ENCODE measurements around the gene OR2B6.
"Not testable (repeated sequence)": the region's sequence is repeated elsewhere in the genome, so short reads cannot be mapped to it uniquely, and the experiment has no call there.

Gene OR2B6

DNA sequence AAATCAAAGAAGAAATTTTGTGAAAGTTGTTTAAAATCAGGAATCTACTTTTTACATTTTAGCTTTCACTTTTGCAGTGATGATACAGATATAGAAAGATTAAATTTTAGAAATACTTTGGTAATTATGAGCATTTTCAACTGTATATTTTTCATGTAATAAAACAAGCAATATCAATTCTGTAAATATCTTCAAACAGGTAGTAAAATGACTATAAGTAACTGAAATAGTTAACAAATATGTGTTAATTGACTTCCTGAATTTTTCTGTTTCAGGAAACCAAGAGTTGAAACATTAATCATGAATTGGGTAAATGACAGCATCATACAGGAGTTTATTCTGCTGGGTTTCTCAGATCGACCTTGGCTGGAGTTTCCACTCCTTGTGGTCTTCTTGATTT is at the start of gene OR2B6:
Gene OR2B6 (plus strand): TSS at position 301 of the 400 bp plus-strand sequence. CDS start 0 bp downstream, at position 301.
- no peak for DNase-seq

DNA sequence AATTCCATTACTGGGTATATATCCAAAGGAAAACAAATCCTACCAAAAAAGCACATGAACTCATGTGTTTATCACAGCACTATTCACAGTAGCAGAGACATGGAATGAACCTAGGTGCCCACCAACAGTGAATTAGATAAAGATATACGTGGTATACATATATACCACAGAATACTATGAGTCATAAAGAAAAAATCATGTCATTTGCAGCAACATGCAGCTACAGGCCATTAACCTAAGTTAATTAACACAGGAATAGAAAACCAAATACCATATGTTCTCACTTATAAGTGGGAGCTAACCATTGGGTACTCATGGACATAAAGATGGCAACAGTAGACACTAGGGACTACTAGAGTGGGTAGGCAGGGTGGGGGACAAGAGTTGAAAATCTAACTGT is 49.0 kb upstream of the OR2B6 start:
- DNase-seq: no peak

DNA sequence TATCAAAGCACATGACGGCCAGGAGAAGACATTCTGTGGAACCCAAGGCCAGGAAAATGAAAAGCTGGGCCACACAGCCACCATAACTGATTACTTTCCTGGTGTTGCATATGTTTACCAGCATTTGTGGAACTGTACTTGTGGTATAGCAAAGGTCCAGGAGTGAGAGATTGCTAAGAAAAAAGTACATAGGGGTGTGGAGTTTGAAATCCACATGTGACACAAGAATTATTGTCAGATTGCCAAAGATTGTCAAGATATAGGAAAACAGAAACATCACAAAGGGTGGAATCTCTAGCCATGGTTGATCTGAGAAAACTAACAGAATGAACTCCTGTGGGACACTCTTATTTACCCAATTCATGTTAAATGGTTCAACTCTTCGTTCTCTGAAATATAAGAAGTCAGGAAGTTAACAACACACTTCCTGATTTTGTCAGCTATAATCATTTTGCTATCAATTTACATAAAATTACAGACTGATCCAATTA is 45.0 kb upstream of the OR2B6 start, which contains the start of gene OR2B2:
Gene OR2B2 (minus strand): TSS at position 441 of the 491 bp plus-strand sequence. CDS start 77 bp downstream, at position 364.
- DNase-seq: no peak

DNA sequence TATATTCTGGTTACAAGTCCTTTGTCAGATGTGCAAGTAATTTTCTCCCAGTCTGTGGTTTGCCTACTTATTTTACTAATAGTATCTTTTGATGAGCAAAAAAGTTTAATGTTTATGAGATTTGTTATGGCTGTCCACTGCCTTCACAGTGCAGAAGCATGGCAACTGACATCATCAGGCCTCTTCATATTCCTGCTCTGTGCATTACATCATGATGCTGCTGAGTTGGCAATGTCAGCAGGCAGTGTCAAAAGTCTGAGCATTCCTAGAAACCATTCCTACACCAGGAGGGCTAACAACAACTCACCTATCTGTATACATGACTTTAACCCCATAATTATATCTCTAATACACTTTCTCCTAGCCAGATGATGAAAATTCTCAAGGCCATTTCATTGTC is 34.1 kb upstream of the OR2B6 start:
- no peak for DNase-seq

DNA sequence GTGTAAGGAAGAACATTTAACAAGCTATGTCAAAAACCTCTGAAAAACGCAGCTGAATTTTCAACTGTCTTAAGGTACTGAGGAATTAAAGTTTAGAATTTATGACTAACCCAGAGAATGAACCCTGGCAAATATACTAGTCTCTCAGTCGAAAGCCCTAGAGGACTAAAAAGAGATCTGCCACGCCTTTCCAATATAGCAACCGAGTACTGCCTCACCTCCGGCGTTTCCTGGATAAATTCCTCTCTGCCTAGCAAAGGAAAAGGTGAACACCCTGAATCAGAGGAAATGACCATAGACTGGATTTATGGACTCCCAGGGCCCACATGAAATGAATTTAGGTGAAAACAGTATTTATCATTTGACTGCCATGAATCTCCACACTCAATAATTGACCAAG is 32.9 kb upstream of the OR2B6 start:
- no peak for DNase-seq

DNA sequence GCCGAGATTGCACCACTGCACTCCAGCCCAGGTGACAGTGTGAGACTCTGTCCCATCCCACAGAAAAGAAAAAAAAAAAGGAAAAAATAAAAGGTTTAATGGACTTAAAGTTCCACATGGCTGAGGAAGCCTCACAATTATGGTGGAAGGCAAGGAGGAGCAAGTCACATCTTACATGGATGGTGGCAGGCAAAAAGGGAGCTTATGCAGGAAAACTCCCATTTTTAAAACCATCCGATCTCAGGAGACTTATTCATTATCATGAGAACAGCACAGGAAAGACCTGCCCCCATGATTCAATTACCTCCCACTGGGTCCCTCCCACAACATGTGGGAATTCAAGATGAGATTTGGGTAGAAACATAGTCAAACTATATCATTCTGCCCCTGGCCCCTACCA is 29.0 kb upstream of the OR2B6 start:
- not testable (repeated sequence) for DNase-seq

DNA sequence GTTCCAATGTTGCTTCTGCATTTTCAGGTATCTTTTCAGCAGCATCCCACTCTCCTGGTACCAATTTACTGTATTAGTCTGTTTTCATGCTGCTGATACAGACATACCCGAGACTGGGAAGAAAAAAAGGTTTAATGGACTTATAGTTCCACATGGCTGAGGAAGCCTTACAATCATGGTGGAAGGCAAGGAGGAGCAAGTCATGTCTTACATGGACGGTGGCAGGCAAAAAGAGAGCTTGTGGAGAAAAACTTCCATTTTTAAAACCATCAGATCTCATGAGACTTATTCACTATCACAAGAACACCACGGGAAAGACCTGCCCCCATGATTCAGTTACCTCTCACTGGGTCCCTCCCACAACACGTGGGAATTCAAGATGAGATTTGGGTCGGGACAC is 27.1 kb upstream of the OR2B6 start:
- not testable (repeated sequence) for DNase-seq

DNA sequence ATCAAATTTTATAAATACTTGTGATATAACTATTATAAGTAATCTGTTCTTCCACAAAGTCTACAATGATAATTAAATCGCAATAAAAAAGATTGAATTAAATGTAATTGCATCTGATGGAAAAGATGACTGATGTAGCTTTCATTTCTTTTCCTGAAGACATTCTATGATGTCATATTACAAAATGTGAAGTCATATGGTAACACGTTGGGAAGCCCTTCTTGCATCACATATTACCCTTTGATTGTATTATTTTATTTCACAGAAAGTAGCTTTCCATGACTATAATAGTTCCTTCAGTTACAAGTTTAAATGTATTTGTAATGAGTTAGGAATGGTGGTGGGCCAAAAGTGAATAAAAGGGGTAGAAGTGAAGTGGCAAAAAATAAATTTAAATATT is 25.8 kb upstream of the OR2B6 start:
- no peak for DNase-seq

DNA sequence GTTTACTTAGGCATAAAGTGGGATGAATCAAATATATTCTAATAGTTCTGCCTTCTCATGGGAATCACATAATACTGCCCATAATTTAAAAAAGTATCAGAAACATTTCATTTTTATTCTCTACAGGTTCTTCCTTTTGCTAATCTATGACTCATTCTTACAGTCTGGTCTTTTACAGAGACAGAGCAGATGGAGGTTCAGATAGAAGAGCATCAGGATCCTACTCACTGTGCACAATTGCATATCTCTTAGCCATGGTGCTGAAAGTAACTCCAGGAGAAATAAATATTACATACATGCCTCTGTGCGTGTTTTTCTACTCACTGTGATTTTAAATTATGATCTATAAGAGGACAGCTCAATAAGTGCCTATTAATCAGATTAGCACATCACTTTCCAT is 16.3 kb upstream of the OR2B6 start:
- no peak for DNase-seq

DNA sequence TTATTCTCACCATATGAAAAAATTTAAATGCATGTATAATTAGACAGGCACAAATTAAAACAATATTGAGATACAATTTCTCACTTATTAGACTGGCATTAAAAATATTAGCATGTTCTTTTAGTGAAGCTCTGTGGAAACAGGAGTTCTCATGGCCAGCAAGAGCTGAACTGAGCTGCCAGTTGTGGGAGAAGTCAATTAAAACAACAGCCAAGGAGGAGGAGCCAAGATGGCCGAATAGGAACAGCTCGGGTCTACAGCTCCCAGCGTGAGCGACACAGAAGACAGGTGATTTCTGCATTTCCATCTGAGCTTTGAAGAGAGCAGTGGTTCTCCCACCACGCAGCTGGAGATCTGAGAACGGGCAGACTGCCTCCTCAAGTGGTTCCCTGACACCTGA is 14.0 kb upstream of the OR2B6 start:
- not testable (repeated sequence) for DNase-seq

DNA sequence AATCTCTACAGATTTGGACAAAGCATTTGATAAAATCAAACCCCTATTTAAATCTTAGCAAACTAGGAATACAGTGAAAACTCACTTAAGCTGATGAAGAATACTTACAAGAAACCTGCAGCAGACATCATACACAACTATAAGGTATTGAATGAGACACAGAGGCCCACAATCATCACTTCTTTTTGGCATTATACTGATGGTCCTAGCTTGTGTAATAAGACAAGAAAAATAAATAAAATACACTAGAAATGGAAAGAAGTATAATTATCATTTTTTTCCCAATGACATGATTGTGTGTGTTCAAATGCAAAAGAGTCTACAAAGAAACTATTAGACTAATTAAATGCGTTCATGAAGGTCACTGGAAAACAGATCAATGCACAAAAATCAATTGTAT is 8.8 kb upstream of the OR2B6 start:
- no peak for DNase-seq

DNA sequence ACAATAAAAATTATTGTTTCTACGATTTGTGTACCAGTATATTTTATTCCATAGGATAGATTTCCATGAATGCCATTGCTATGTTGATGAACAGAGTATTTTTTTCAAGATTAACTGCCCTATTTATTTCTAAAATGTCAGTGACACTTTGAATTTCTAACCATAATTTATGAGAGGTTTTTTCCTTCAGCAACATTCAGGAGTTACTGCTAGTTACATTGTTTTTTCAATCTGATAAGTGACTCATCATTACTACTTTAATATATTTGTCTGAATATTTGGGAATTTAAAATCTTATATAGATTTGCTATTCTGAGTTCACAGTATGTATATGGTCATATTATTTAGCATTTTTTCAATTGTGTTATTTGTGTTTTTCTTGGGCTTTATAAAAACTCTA is 6.0 kb upstream of the OR2B6 start:
- DNase-seq: no peak

DNA sequence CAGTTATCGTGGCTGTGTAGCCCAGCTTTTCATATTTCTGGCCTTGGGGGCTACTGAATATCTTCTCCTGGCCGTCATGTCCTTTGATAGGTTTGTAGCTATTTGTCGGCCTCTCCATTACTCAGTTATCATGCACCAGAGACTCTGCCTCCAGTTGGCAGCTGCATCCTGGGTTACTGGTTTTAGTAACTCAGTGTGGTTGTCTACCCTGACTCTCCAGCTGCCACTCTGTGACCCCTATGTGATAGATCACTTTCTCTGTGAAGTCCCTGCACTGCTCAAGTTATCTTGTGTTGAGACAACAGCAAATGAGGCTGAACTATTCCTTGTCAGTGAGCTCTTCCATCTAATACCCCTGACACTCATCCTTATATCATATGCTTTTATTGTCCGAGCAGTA is 475 bp downstream of the OR2B6 start:
- DNase-seq: no peak

DNA sequence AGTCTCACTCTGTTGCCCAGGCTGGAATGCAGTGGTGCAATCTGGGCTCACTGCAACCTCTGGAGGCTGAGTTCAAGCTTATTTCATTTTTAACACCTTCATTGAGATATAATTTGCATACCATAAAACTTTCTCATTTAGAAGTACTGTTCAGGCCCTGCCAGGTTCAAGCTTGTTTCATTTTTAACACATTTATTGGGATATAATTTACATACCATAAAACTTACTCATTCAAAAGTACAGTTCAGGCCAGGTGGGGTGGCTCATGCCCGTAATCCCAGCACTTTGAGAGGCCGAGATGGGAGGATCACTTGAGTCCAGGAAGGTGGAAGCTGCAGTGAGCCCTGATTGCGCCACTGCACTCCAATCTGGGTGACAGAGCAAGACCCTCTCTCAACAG is 5.5 kb downstream of the OR2B6 start:
- DNase-seq: no peak

DNA sequence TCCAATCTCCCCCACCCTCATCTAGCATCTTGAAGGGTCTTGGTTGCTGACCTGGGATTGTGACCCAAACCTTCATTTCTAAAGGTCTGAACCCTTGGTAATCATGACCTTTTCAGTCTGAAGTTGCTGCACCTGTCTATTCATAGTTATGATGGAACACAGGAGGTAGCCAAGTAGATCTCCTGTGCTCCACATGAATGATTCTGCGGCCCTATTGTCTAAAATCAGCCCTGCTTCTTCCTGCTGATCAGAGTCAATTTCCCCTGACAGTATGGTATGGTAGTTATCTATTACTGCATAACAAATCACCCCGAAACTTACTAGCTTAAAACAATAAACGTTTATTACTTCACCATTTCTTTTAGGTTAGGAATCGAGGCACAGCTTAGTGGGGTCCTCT is 9.0 kb downstream of the OR2B6 start:
- DNase-seq: no peak

DNA sequence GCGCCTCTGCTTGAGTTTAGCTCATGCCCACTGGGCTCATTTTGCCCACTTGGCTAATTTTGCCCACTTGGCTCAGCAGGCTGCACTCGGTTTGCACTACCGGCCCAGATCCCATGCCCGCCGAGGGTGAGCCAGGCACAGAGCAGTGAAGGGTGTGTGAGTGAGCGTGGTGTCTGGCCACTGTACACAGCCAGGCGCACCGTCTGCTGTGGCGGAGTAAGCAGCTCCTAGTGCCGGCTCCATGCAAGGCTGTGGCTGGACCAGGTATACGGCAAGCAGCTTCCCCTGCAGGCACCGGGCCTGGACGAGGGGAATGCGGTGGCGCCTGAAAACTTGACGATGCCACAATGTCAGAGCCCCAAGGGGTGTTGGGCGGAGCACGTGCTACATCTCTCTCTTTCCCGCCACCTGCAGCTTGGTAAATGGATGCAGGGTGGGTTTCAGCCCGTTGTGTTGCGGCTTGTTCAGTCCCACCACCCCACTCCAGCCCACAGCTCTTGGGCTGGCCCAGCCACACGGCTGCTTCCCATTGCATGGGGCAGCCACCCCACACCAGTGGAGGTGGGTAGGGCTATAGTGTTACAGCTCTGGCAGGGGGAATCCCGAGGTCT is 9.9 kb downstream of the OR2B6 start:
- no peak for DNase-seq

DNA sequence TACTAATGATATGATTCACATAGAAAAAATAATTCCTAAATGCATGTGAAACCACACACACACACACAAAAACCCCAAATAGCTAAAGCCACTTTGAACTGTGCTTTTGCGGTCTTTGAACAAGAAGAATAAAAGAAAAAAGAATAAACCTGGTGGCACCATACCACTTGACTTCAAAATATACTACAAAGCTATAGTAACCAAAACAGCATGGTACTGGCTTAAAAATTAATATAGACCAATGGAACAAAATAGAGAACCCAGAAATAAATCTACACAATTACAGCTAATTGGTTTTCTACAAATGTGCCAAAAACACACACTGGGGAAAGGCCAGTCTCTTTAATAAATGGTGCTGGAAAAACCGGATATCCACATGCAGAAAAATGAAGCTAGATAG is 13.4 kb downstream of the OR2B6 start:
- no peak for DNase-seq

DNA sequence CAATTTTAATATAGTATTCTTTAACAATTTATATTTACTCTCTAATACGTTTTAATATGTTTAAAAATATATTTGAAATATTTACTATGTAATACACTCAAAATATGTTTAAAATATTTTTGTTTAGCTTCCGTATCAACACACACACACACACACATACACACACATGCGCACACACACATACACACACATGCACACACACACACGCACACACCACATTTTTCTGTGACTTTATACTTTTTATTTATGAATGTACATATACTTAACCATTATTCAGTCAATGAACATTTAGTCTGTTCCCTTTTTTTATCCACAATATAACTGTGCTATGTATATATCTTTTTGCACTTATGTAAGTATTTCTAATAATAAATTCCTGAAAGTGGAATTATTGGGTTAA is 15.7 kb downstream of the OR2B6 start:
- DNase-seq: no peak

DNA sequence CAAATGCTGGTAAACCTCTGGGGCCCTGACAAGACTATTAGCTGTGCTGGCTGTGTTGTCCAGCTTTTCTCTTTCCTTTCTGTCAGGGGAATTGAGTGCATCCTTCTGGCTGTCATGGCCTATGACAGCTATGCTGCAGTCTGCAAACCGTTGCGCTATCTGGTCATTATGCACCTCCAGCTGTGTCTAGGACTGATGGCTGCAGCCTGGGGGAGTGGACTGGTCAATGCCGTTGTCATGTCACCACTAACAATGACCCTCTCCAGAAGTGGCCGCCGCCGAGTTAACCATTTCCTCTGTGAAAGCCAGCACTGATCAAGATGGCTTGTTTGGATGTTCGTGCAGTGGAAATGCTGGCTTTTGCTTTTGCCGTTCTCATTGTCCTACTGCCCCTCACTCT is 20.3 kb downstream of the OR2B6 start:
- no peak for DNase-seq

DNA sequence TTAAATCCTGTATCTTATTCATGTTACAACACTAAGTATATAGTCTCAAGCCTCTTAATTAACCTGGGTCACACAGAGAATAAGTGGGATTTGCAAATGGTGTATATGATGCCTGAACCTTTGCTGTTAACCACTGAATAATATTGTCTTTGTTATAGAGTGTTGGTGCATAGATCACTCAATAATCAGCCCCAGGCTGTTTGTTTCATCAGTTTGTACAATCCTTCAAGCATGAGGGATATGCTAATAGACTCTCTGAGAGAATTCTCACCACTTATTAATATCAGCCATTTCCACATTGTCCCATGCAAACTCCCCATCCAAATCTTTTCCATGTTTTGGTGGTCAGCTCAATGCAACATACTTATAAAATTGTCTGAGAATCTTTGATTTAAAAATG is 21.7 kb downstream of the OR2B6 start:
- no peak for DNase-seq

DNA sequence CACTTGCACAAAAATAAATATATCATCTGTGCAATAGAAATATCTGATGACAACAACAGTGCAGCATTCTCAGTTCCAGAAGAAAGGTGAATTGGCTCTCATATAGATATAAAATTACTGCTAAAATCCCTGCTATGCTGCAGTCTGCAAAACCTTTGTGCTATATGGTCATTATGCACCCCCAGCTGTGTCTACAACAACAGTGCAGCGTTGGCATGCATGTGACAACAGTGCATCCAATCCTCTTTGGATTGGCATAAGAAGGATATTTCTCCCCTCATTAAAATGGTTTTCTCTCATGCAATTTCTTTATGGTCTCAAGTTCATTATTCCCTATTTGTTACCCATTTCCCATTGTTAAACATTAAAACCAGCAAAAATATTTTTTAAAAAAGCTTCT is 23.1 kb downstream of the OR2B6 start:
- DNase-seq: no peak

DNA sequence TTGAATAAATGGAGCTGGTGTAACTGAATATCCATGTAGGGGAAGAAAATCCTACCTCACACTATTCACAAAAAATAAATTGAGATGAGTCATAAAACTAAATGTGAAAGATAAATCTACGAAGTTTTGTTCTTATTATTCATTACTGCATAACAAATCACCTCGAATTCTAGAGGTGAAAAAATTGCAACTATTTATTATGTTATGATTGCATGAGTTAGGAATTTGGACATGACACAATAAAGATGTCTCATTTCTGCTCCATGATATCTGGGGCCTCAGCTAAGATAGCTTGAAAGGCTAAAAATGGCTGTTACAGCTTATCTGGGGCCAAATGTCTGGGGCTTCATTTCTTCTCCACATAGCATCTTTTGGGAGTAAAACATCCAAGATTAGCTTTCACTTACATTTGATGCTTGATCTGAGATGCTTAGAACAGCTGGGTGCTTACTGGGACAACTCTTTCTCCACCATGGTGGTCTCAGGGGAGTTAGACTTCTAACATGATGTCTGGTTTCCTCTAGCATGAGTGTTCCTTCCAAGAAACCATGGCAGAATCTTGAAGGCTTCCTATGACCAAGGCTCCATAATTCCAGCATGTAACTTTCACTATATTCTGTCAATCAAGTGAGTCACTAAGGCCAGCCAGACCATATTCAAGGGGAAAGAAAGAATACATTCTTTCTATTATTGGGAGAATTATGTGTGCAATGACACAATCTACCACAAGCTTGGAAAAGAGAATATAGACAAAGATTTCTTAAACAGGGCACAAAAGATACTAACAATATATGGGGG is 30.1 kb downstream of the OR2B6 start:
- no peak for DNase-seq

DNA sequence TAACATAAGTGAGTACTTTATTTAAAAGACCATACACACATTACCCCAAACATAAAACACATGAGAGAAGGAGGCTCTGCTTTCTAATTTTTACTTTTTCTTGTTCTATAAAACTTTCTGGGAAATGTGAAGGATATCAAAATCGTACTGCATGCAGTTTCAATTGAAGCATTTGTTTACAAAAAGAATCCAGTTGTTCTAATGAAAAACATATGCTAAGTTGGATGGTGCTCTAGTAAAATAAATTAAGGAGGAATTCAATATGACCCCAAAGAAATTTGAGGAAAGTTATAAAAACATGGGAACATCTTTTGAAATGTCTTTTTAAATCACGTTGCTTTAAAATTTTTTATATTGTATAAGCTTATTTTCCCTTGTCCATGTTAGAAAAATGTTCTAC is 37.6 kb downstream of the OR2B6 start:
- no peak for DNase-seq

DNA sequence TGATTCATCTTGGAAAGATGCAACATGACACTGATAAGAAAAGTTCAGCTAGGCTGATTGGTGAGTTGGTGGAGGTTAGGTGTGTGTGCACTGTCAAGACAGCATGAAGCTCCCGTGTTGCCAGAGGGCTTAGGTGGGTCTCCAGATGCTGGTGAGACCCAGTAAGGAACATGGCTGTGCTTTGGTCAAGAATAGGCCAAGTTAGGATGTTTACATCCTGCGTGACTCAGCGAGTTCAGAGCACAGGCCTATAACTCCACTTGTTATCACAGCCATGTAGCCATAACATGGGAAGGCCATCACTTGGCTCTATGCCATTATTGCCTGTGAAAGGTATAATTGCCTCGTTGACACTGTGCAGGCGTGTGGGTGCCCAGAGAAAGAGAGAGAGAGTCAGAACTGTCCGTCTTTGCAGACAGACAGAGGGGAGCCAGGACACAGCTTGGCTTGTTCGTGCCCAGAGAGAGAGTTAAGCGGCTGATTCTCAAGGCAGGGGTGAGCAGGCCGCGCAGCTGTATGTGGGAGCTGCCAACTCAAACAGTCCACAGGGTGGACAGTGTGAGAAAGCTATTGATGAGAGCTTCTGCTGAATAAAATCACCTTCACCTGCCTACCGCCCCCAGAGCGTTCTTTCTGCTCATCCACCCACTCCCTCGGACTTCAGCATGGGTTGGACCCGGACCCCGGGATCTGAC is 43.5 kb downstream of the OR2B6 start:
- DNase-seq: no peak
